ENCODE results near the gene TRPM8.

DNA sequence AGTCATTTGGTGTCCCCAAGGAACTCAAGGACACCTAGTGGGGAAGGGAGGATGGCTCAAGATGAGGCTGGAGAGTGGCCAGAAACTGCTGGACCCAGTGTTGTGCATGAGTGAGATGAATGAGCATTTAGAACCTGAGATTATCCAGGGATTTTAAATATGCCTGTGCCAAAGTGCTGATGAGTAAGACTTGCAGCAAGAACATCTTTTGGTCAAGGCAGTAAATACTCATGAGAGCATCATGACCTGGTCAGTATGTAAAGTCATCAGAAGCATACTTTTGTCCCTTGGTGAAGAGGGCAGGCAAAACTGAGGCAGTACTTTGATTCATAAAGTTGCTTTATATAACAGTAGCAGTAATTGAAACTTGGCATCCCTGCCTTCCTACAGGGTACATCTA lies 130.2 kb downstream of the TRPM8 start:
- TF ChIP-seq, protein P1, sequence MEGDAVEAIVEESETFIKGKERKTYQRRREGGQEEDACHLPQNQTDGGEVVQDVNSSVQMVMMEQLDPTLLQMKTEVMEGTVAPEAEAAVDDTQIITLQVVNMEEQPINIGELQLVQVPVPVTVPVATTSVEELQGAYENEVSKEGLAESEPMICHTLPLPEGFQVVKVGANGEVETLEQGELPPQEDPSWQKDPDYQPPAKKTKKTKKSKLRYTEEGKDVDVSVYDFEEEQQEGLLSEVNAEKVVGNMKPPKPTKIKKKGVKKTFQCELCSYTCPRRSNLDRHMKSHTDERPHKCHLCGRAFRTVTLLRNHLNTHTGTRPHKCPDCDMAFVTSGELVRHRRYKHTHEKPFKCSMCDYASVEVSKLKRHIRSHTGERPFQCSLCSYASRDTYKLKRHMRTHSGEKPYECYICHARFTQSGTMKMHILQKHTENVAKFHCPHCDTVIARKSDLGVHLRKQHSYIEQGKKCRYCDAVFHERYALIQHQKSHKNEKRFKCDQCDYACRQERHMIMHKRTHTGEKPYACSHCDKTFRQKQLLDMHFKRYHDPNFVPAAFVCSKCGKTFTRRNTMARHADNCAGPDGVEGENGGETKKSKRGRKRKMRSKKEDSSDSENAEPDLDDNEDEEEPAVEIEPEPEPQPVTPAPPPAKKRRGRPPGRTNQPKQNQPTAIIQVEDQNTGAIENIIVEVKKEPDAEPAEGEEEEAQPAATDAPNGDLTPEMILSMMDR (IDR thresholded peaks at IDR 0.05) = no peak
- no peak for TF ChIP-seq EP300 (IDR thresholded peaks at IDR 0.05)
- no peak for TF ChIP-seq POLR2A (IDR thresholded peaks at IDR 0.05)
- no peak for TF ChIP-seq POLR2AphosphoS5 (IDR thresholded peaks at IDR 0.05)
